H1 (cell line): ENCODE measurements around the gene GGN. TPM values are rescaled to one million over a fixed set of nuclear protein-coding genes. Genes with fewer than 3 reads are reported as not detected.

Experiments used
- ATF2 ChIP-seq: IDR thresholded peaks from 2 replicates; pipeline ENCODE4 v1.6.1; 2012; ENCODE audit warnings: low read length, inconsistent platforms
- CBX5 ChIP-seq: fragments of 300-800, 300-1000 bp; sonication (generic); IDR thresholded peaks from 2 replicates; pipeline ENCODE4 v1.7.1; 2016; ENCODE audit warnings: antibody characterized with exemption, low read length, low read depth
- CHD7 ChIP-seq: fragments of 300-600 bp; sonication (generic); IDR thresholded peaks from 2 replicates; pipeline ENCODE4 v1.7.1; 2012; ENCODE audit warnings: low read length, moderate library complexity, mild to moderate bottlenecking, inconsistent platforms; ENCODE audit not compliant: insufficient replicate concordance
- CTBP2 ChIP-seq: IDR thresholded peaks from 2 replicates; pipeline ENCODE4 v1.7.0; 2011; ENCODE audit warnings: borderline replicate concordance, mild to moderate bottlenecking, moderate library complexity, mixed read lengths, low read length; ENCODE audit not compliant: insufficient read depth, insufficient read length
- polyA plus RNA-seq, 7 experiments: library from polyadenylated mRNA; depleted of rRNA in 3 of 7; stranded (reverse) in 5 of 7; unstranded in 2 of 7; fragments of >200 nt in 5 of 7; fragments of 200-250 nt in 2 of 7; gene quantifications; 1 replicate in 5 of 7; 2 replicates in 1 of 7; 4 replicates in 1 of 7; pipeline versions ENCODE4 v1.2.1 to v1.2.3, GENCODE V29; 2011 to 2013; ENCODE audit warnings: missing spikeins in 2 of 7, mixed read lengths in 2 of 7
- total RNA-seq: library from RNA; stranded (reverse); fragmentation: NEBNext Ultra II Directional; extraction: Animal tissue kit (Norgen Biotek cat#: 25700); gene quantifications from 2 replicates; pipeline ENCODE4 v1.2.1, GENCODE V29; 2021

The GGN gene
- total and polyA plus RNA-seq, 2 of the 8 experiments (the other 6 are each of a cell fraction or from before 2014, with no cell fraction given): 0.47 to 1.2 TPM

GRCh38 chr19:38350883-38351282, 37.0 kb downstream of the GGN start (continued):
- TF ChIP-seq CTBP2 (no peak), CHD7 (no peak), CBX5 (no peak), ATF2 (no peak)
